IPS-15b (cell line): ENCODE measurements around the gene ZC3H18.

ENCODE experiments used
- H3K27me3 ChIP-seq: one replicate; pipeline ENCODE4 v1.6.1; 2013; ENCODE audit warnings: low read length; ENCODE audit not compliant: control insufficient read depth, insufficient read depth
- H3K36me3 ChIP-seq: one replicate; pipeline ENCODE4 v1.6.1; 2013; ENCODE audit warnings: low read length; ENCODE audit not compliant: control insufficient read depth, insufficient read depth
- H3K4me1 ChIP-seq: one replicate; pipeline ENCODE4 v1.6.1; 2013; ENCODE audit warnings: mild to moderate bottlenecking, low read length; ENCODE audit not compliant: control insufficient read depth, insufficient read depth
- H3K4me3 ChIP-seq: one replicate; pipeline ENCODE4 v1.5.1; 2013; ENCODE audit warnings: low read depth, low read length
- H3K9ac ChIP-seq: one replicate; pipeline ENCODE4 v1.6.1; 2013; ENCODE audit warnings: low read depth, mild to moderate bottlenecking, low read length
- H3K9me3 ChIP-seq: one replicate; pipeline ENCODE4 v1.6.1; 2013; ENCODE audit warnings: mild to moderate bottlenecking, low read length; ENCODE audit not compliant: control insufficient read depth, insufficient read depth

Gene ZC3H18

DNA sequence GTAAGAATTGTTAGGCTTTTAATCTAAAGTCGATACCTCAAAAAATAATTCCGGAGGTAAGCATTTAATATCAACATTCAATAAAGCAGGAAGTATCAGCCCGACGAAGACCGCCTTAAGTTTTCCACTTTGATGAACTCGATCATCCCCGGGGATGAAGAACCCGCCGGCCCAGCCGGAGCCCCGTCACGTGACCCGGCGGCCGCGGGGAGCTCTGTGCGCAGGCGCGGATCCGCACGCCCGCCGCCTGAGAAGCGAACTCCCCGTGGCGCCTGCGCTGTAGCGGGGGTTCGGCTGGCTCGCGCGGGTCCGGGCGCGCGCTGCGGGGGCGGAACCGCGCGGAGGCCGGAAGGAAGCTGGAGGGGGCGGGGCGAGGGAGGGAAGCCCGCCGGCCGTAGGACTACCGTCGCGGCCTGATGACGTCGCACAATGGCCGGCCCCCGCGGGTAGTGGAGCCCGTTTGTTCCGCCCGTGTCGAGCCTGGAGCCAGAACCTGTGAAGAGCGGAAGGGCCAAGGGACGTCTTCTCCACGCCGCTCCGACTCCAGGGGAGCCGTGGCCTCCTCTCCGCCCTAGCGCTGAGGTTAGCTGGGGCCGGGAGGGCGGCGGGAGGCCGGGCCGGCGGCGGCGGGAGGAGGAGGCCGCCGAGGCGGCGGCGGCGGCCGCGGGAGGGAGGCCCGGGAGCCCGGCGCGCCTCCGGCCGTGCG is at the start of gene ZC3H18:
TSS of gene ZC3H18 (plus strand) at position 419 of the 706 bp plus-strand sequence. CDS start 6,721 bp downstream, outside the sequence.
- H3K36me3 ChIP-seq, result no peaks in the 10 kb centered on the region
- H3K4me3 ChIP-seq, result peak within 1 kb of the TSS; percentile 67
- H3K9ac ChIP-seq, result peak within 1 kb of the TSS; percentile 83
- H3K27me3 ChIP-seq, result no peaks in the 10 kb centered on the region
- no peaks in the 10 kb centered on the region for H3K9me3 ChIP-seq
- no peaks in the 10 kb centered on the region for H3K4me1 ChIP-seq

GRCh38 chr16:88521674-88522073 is 48.5 kb upstream of the ZC3H18 start:
- Histone ChIP-seq H3K4me3 (no peak overlapping the region), H3K9me3 (no peaks in the 10 kb centered on the region), H3K4me1 (no peaks in the 10 kb centered on the region), H3K36me3 (no peaks in the 10 kb centered on the region), H3K9ac (no peak overlapping the region), H3K27me3 (no peaks in the 10 kb centered on the region)

GRCh38 chr16:88522276-88522949 is 47.8 kb upstream of the ZC3H18 start:
- no peaks in the 10 kb centered on the region for H3K27me3 ChIP-seq
- no peaks in the 10 kb centered on the region for H3K9me3 ChIP-seq
- no peaks in the 10 kb centered on the region for H3K4me1 ChIP-seq
- no peaks in the 10 kb centered on the region for H3K36me3 ChIP-seq
- H3K9ac ChIP-seq, result no peak overlapping the region
- H3K4me3 ChIP-seq, result no peak overlapping the region

GRCh38 chr16:88523309-88524161 is 46.7 kb upstream of the ZC3H18 start:
- Histone ChIP-seq H3K4me3 (no peak overlapping the region), H3K9ac (no peak overlapping the region), H3K27me3 (no peaks in the 10 kb centered on the region), H3K36me3 (no peaks in the 10 kb centered on the region), H3K9me3 (no peaks in the 10 kb centered on the region), H3K4me1 (no peaks in the 10 kb centered on the region)

DNA sequence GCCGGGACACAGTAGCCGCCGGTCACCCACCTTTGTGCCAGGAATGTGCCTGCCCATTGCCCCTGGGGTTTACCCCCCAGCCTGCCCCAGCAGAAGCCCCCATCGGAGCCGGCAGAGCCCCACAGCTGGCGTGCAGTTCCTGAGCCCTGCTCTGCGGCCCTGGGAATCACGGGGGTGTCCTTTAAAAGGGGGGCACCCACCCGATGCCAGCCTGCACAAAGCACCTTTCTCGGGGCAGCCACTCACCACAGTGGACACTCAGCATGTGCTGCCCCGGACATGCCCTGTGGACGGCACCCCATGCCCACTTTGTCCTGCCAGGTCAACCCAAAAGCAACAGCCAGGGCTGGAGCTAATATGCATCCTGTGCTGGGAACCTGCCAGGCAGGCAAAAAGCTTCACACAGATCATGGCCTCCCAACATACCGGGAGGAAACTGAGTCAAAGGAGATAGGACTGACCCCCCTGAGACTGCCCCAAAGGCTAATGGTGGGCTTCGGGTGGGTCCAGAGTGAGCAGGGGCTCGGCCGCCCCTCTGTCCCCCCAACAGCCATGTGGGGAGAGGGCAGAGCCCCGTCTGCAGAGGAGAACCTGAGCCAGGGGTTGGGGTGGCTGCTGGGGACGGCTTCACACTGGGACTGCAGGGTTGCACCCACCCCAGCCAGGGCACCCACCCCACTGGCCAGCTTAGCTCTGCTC is 45.8 kb upstream of the ZC3H18 start:
- H3K27me3 ChIP-seq, result no peaks in the 10 kb centered on the region
- H3K36me3 ChIP-seq, result peaks cover 7% of the 10 kb centered on the region
- no peaks in the 10 kb centered on the region for H3K9me3 ChIP-seq
- H3K4me3 ChIP-seq, result no peak overlapping the region
- no peak overlapping the region for H3K9ac ChIP-seq
- H3K4me1 ChIP-seq, result no peaks in the 10 kb centered on the region

DNA sequence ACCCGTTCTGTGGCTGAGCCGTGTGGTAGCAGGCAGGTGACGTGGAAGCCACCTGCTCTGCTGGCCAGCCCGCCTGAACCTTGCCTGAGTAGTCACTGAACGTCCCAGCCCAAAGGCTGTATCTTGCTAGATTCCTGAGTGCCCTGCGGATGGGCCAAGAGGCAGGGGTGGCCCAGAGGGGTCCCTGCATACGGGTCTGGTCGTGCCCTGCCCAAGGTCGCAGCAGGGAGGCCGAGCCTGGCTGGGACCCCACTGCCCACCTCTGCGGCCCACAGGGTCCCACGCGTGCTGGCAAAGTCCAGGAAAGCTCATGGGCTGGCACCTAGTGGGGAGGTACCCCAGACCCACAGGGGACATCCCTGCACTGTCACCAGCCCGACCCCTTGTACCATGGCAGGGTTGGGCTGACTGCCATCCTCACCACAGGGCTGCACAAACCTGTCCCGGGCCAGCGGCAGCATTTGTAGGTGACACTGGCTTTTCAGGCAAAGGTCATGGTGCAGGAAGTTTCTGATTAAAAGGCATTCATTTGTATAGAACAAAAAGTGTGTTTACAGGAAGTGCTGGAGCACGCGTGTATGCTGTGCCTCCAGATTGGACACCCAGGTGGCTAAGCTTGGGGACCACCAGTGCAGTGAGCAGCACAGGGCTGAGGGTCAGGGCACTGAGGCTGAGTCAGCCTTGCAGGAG is 45.1 kb upstream of the ZC3H18 start:
- no peak overlapping the region for H3K4me3 ChIP-seq
- H3K9me3 ChIP-seq, result no peaks in the 10 kb centered on the region
- peaks cover 8% of the 10 kb centered on the region for H3K36me3 ChIP-seq
- no peaks in the 10 kb centered on the region for H3K4me1 ChIP-seq
- H3K9ac ChIP-seq, result no peak overlapping the region
- H3K27me3 ChIP-seq, result no peaks in the 10 kb centered on the region

DNA sequence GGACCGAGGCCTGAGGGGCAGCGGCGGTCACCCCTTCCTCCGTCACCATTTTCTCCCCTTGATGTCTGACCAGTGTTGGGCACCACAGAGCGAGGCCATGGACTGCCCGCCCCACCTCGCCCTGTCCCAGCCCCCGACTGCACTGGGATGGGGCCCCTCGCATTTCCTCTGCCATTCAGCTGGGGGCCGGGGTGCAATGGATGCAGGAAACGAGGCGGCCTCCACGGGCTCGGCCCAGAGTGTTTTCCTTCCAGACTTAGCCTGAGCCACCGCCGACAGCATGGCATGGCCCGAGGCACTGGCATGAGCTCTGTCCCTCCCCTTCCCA is 44.6 kb upstream of the ZC3H18 start:
- Histone ChIP-seq H3K36me3 (peaks cover 10% of the 10 kb centered on the region), H3K4me3 (no peak overlapping the region), H3K27me3 (no peaks in the 10 kb centered on the region), H3K4me1 (no peaks in the 10 kb centered on the region), H3K9ac (no peak overlapping the region), H3K9me3 (no peaks in the 10 kb centered on the region)

GRCh38 chr16:88526008-88526905 is 43.9 kb upstream of the ZC3H18 start:
- H3K4me1 ChIP-seq, result no peaks in the 10 kb centered on the region
- H3K9me3 ChIP-seq, result no peaks in the 10 kb centered on the region
- no peak overlapping the region for H3K9ac ChIP-seq
- peaks cover 10% of the 10 kb centered on the region for H3K36me3 ChIP-seq
- H3K27me3 ChIP-seq, result no peaks in the 10 kb centered on the region
- no peak overlapping the region for H3K4me3 ChIP-seq

DNA sequence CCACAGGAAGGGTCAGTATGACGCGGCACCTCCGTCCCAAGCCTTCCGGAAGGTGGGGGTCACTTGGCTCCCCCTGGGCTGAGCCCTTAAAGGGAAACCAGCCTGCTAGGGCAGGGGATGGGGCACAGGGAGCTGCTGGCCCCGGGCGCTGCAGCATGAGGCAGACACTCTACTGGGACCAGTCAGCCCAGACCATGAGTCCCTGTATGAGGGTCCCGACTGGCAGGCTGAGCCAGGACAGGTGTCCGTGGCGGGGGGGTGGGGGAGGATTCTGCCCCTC is 43.4 kb upstream of the ZC3H18 start:
- no peak overlapping the region for H3K9ac ChIP-seq
- H3K27me3 ChIP-seq, result no peaks in the 10 kb centered on the region
- H3K4me3 ChIP-seq, result no peak overlapping the region
- H3K36me3 ChIP-seq, result peaks cover 10% of the 10 kb centered on the region
- H3K4me1 ChIP-seq, result no peaks in the 10 kb centered on the region
- no peaks in the 10 kb centered on the region for H3K9me3 ChIP-seq

GRCh38 chr16:88527186-88527936 is 42.8 kb upstream of the ZC3H18 start:
- Histone ChIP-seq H3K9me3 (no peaks in the 10 kb centered on the region), H3K9ac (no peak overlapping the region), H3K4me3 (no peak overlapping the region), H3K4me1 (no peaks in the 10 kb centered on the region), H3K27me3 (no peaks in the 10 kb centered on the region), H3K36me3 (peaks cover 13% of the 10 kb centered on the region)
